ENCODE data around the gene ADARB2.

DNA sequence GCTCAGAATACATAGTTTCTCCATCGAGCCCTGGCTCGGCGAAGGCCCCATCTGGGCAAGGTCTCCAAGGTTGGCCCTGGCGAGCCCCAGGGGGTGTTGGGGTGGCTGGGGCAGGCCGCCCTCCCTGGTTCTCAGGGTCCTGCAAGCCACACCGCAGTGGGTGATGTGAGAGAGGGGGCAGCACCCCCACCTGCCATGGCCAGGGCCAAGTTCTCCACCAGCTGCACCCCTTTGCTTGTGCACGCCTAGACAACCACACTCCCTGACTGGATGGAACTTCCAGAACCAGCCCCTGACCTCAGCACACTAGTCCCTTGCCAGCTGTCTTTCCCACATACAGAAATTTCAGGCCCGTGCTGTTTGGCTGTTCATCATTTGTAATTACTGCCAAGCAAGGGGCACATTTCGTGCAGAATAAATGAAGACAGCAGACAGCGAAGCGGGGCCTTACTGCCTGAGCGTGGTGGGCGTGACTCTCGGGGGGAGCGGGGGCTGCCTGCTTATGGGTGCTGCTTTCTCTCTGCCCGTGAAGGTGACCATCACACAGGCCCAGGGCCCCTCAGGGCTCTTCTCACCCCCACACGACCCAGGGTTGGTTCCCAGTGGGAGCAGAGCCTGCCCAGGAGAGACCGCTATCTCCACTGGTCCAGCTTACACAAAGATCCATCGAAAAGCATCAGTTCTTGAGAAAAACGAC lies 85.9 kb downstream of the ADARB2 start:
- TF ChIP-seq, protein P1, sequence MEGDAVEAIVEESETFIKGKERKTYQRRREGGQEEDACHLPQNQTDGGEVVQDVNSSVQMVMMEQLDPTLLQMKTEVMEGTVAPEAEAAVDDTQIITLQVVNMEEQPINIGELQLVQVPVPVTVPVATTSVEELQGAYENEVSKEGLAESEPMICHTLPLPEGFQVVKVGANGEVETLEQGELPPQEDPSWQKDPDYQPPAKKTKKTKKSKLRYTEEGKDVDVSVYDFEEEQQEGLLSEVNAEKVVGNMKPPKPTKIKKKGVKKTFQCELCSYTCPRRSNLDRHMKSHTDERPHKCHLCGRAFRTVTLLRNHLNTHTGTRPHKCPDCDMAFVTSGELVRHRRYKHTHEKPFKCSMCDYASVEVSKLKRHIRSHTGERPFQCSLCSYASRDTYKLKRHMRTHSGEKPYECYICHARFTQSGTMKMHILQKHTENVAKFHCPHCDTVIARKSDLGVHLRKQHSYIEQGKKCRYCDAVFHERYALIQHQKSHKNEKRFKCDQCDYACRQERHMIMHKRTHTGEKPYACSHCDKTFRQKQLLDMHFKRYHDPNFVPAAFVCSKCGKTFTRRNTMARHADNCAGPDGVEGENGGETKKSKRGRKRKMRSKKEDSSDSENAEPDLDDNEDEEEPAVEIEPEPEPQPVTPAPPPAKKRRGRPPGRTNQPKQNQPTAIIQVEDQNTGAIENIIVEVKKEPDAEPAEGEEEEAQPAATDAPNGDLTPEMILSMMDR (IDR thresholded peaks at IDR 0.05; ENCODE audit: low read depth, low read length, missing input control) = no peak
- TF ChIP-seq, protein P2, sequence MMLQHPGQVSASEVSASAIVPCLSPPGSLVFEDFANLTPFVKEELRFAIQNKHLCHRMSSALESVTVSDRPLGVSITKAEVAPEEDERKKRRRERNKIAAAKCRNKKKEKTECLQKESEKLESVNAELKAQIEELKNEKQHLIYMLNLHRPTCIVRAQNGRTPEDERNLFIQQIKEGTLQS (IDR thresholded peaks at IDR 0.05) = no peak
- TF ChIP-seq JUND (IDR thresholded peaks at IDR 0.05) (no peak), TAF1 (conservative IDR thresholded peaks at IDR 0.05) (no peak), SP1 (IDR thresholded peaks at IDR 0.05) (no peak), FOXA1 (IDR thresholded peaks at IDR 0.05) (no peak), RAD21 (IDR thresholded peaks at IDR 0.05) (no peak), RXRA (IDR thresholded peaks at IDR 0.05) (no peak), HNF4G (IDR thresholded peaks at IDR 0.05) (no peak), GABPA (IDR thresholded peaks at IDR 0.05 in 1 of 2, conservative IDR thresholded peaks at IDR 0.05 in 1 of 2) (no peak)
- TF ChIP-seq, protein P3, sequence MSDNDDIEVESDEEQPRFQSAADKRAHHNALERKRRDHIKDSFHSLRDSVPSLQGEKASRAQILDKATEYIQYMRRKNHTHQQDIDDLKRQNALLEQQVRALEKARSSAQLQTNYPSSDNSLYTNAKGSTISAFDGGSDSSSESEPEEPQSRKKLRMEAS (IDR thresholded peaks at IDR 0.05) = no peak
- TF ChIP-seq, protein P4, sequence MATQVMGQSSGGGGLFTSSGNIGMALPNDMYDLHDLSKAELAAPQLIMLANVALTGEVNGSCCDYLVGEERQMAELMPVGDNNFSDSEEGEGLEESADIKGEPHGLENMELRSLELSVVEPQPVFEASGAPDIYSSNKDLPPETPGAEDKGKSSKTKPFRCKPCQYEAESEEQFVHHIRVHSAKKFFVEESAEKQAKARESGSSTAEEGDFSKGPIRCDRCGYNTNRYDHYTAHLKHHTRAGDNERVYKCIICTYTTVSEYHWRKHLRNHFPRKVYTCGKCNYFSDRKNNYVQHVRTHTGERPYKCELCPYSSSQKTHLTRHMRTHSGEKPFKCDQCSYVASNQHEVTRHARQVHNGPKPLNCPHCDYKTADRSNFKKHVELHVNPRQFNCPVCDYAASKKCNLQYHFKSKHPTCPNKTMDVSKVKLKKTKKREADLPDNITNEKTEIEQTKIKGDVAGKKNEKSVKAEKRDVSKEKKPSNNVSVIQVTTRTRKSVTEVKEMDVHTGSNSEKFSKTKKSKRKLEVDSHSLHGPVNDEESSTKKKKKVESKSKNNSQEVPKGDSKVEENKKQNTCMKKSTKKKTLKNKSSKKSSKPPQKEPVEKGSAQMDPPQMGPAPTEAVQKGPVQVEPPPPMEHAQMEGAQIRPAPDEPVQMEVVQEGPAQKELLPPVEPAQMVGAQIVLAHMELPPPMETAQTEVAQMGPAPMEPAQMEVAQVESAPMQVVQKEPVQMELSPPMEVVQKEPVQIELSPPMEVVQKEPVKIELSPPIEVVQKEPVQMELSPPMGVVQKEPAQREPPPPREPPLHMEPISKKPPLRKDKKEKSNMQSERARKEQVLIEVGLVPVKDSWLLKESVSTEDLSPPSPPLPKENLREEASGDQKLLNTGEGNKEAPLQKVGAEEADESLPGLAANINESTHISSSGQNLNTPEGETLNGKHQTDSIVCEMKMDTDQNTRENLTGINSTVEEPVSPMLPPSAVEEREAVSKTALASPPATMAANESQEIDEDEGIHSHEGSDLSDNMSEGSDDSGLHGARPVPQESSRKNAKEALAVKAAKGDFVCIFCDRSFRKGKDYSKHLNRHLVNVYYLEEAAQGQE (IDR thresholded peaks at IDR 0.05) = no peak
